HG02938 (cell line): ENCODE results near the gene HSD11B1L.
A peak's percentile ranks its signal among the peaks of the same experiment; 100 is the strongest.

ENCODE experiments used
- ATAC-seq: cut with Tn5 transposase; IDR thresholded peaks from one replicate; pipeline ENCODE4 v1.9.1; 2021; ENCODE audit warnings: mild to moderate bottlenecking, moderate library complexity; ENCODE audit not compliant: unreplicated experiment

The HSD11B1L gene

DNA sequence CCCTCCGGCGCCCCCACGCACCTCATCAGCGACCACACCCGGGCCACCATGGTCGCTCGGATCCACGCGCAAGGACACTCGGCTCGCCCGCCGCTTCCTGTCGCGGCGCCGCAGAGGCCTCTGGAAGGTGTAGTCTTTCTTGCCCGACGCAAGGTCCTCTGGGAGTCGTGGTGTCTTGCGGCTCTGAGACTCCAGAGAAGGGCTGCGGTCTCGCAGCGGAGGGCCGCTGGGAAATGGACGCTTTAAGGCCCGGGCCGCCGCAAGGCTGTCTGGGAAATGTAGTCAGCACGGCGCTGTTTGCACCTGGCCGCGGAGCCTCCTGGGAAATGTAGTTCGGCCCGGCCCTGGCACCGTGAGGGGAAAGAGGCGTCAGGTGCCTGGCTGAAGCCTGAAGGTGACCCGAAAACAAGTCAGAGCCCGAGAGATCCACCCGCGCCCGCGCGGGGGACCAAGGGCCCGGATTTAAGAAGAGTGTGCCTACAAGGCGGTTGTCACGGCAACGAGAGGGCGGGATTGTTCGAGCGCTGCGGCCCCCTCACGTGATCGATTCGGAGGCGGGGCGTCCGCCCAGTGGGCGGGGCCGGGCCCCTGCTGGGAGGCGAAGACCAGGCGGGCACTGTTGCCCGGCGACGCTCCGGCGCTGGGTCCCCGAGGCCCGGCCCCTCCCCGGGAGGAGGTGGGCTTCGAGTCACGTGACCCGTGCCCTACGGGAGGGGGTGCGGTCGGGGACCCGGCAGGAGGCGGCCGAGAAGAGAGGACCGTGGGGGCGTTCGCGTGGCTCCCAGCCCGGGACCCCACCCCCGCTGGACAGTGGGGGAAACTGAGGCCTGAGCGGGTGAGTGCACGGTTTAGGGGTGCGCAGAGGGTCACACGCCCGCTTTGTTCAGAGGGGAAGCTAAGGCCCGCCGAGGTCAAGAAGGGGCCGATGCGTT lies at the start of gene HSD11B1L, which contains the start of gene MICOS13:
Gene HSD11B1L (plus strand): TSS at position 591 of the 932 bp plus-strand sequence. CDS start 3,806 bp downstream, outside the sequence.
Gene MICOS13 (minus strand): TSS at position 80 of the 932 bp plus-strand sequence. CDS start 30 bp downstream, at position 50.
- peak; percentile 86 for ATAC-seq

GRCh38 chr19:5631567-5632240 lies 49.1 kb upstream of the HSD11B1L start:
- ATAC-seq: no peak

GRCh38 chr19:5632241-5632612 lies 48.6 kb upstream of the HSD11B1L start:
- ATAC-seq: no peak

DNA sequence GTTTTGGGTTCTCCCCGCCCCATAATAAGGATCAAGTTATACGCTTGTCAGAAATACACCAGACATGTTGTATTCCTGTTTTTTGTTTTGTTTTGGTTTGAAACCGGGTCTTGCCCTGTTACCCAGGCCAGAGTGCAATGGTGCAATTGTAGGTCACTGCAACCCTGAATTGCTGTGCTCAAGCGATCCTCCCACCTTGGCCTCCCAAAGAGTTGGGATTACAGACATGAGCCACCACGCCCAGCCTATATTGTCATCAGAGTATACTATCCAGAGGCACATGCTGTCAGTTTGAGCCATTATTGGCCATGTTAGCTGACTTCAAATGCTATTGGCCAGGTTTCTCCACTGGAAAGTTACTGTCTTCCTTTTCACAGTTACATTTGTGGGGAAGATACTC lies 48.2 kb upstream of the HSD11B1L start:
- no peak for ATAC-seq

- no peak for ATAC-seq
These were observed 45.4 kb upstream of the HSD11B1L start for GRCh38 chr19:5635427-5635826.

- ATAC-seq: no peak
These were observed 42.9 kb upstream of the HSD11B1L start for GRCh38 chr19:5637971-5638370.

DNA sequence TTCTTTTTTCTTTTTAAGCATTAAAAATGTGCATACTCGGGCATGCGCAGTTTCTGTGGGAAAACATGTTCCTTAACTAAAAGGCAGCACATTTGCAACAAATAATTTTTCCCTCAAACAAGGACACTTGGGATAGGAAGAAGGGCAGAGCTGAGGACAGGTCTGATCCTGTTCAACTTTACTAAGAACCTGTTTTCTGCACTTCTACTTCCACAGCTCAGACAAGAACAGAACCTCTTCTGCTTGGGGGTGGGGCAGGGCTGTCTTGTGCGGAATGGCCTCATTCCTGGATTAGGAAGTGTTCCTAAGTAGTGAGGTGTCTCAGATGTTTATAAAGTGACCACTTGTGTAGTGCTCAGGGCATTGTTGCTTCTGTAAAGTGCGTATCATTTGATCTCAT lies 39.7 kb upstream of the HSD11B1L start:
- ATAC-seq: no peak

DNA sequence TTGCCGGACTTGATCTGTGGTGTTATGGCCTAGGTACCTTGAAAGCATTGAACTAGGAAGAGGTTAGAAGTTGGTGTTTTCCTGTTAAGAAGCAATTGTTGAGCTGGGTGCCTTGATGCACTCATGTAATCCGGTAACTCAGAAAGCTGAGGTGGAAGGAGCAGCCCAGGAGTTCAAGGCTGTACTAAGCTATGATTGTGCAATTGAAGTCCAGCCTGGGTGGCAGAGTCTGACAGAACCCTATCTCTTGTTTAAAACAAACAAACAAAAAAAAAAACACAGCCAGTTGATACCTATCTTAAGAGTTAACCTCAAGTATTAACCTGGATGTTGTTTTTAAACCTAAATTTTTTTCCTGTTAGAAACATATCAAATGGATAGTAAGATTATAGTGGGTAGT lies 38.6 kb upstream of the HSD11B1L start:
- ATAC-seq: no peak

- ATAC-seq: no peak
These were observed 37.8 kb upstream of the HSD11B1L start for GRCh38 chr19:5643060-5643459.

DNA sequence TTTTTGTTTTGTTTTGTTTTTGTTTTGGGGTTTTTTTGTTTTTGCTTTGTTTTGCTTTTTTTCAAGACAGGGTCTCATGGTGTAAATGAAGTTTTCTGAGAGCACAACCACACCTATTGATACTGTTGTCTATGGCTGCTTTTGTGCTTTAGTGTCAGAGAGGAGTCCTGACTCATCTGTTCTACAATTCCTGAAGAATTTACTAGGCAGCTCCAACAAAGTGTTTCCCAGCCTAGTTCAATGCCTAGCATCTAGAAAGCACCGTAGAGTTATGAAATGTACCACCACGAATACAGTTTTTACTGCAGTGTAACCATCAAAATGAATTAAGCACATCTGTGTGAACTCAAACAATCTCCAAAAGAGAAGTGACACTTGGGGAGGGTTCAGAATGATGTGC lies 36.8 kb upstream of the HSD11B1L start:
- ATAC-seq: no peak

DNA sequence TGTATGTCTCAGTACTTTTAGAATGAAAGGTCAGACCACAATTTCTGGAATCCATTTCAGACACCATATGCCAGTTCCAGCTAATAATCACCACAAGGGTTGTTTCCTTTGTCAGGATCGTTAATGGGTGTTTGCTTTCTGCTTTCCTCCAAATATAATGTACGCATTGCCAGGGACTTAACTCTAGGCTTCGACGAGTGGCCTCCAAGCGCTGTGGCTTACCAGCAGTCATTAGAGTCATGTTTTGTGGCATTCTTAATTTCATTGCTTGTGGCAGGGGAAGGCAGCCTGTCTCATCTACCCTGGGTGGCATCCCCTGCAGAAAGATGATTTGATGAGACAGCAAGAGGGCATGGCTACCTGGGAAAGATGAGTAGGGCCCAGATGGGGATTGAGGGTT lies 35.4 kb upstream of the HSD11B1L start:
- ATAC-seq: no peak

GRCh38 chr19:5646703-5647102 lies 34.1 kb upstream of the HSD11B1L start:
- ATAC-seq: no peak

DNA sequence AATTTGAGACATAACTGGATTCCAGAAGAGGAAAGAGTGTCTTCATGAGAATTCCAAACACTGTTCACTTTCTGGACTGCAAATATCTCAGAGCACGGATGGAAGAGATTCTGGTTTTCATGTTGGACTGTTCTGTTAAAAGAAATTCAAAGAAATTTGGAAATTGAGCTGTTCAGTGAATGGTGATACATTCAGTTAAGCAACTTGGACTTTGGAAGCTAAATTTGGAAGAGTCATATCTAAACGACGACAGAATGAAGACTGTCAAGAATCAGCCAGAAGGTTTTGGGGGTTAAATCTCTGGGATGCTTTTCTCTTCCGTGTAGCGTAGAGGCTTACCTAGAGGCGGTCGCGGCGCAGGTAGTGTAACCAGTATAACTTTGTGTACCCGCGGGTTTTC lies 32.4 kb upstream of the HSD11B1L start:
- ATAC-seq: no peak

- ATAC-seq: no peak
These were observed 29.5 kb upstream of the HSD11B1L start for GRCh38 chr19:5651361-5651760.

GRCh38 chr19:5652261-5652660 lies 28.6 kb upstream of the HSD11B1L start:
- no peak for ATAC-seq

DNA sequence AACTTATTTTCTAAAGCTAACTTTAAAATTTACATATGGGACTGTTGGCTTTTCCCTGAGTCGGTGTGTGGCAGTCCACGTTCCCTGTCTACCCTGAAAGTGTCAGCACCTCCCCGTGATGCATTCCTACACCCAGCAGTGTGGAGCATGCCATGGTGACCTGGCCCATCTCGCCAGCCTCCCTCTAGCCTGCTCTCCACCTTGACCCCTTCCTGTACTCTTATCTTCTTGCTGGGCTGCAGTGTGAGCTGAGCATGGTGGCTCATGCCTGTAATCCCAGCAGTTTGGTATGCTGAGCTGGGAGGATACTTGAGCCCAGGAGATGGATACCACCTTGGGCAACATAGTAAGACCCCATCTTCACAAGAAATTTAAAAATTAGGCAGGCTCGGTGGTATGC lies 25.9 kb upstream of the HSD11B1L start:
- ATAC-seq: no peak

DNA sequence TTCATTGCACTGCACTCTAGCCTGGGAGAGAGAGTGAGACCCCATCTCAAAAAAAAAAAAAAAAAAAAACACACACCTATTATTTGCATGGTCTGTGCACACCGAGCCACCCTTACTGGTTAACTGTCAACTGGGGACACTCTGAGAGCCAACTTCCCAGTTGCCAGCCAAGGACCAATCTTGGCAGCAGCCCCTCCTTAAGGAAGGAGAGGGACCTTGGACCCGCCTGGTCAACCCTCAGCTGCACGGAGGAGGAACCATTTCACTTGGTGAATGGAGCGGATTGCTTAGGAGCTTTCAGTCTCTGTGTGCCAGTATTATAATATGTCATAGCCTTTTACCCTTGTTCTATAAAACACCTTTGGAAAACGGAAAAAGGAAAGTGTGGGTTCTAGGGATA lies 25.4 kb upstream of the HSD11B1L start:
- ATAC-seq: no peak

DNA sequence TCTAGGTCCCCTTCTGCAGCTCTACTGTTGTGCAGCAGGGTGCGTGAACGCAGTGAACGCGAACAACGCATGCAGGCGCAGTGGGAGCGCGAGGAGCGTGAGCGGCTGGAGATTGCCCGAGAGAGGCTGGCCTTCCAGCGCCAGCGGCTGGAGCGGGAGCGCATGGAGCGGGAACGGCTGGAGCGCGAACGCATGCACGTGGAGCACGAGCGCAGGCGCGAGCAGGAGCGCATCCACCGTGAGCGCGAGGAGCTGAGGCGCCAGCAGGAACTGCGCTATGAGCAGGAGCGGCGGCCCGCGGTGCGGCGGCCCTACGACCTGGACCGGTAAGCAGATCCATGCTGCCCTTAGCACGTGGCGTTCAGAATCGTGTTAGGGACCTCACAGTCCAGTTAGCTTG lies 19.3 kb upstream of the HSD11B1L start:
- ATAC-seq: no peak

- ATAC-seq: no peak
These were observed 16.9 kb upstream of the HSD11B1L start for GRCh38 chr19:5663904-5664303.

DNA sequence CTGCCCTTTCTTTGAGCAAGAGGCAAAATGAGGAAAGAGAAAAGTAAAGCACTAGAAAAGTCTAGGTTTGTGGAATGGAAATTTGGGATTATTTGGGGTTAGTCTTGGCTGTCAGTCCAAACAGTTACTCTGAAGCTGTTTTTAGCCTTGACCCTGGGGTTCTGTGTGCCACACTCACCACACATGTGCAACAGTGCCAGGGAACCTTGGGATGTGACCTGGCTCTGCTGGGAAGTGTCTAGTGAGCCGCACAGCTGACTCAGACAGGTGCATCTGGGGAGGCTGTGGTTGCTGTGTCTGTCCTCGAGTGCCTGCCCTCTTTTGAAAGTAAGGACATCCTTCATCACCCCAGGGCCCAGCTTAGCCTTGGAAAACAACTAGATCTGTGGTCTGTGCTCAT lies 16.3 kb upstream of the HSD11B1L start:
- no peak for ATAC-seq

DNA sequence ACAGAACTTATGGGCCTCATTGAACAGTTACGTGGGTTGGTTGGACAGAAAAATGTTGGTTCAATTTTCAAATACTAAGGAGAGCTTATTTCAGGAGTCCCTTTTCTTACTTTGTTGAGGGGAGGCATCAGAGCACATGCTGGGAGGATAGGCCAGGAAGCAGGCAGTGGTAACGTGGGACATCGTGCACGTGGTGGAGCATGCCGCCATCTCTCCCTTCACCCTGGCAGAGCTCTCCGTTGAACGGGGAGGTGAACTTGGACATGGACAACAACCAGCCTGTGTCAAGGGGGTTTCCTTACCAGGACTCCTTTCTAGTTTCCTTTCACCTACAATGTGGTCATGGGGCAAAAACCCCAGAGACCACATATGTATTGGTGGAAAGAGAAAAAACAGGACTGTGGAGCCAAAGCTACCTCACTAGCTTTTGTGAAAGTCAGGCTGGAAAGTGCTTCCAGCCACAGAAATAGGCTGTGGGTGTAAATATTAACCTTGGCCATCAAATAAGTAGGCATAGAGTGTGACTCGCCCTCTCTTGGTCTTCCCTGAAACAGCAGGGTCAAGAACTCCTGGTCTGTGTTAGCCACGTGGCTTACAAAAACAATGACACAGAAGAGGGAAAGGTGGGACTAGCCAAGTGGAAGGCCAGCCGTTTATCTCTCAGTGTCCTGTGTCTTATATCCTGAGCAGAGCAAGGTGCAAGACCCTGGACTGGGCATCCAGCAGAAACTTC lies 14.9 kb upstream of the HSD11B1L start:
- ATAC-seq: no peak
